CD4-positive, alpha-beta memory T cell (primary cell): ENCODE data around the gene LPP. TPM values are rescaled to one million over a fixed set of nuclear protein-coding genes. Genes with fewer than 3 reads are reported as not detected.

ENCODE experiments used
- CTCF ChIA-PET: fragments of 350-600 bp; sonication (Branson Sonifier 250); formaldehyde crosslinking; loops from one replicate; lab custom pipeline; 2021; ENCODE audit warnings: inconsistent platforms; ENCODE audit not compliant: partially characterized antibody; lab: Charles Lee
- POLR2A ChIA-PET: fragments of 350-600 bp; sonication (Branson Sonifier 250); formaldehyde crosslinking; loops from one replicate; lab custom pipeline; 2021; ENCODE audit not compliant: partially characterized antibody; lab: Charles Lee
- DNase-seq, 5 donors: peaks; one replicate each; pipeline versions ENCODE4 v3.0.0 to v3.0.0-alpha.2; 2020 to 2022; ENCODE audit warnings: mixed read lengths in 1 of 5
- H3K27ac ChIP-seq: one replicate; pipeline ENCODE4 v1.7.0; 2013; ENCODE audit warnings: low read depth, low read length
- H3K27me3 ChIP-seq: 2 replicates; pipeline ENCODE4 v1.7.0; 2013; ENCODE audit warnings: mild to moderate bottlenecking, low read length, moderate library complexity; ENCODE audit not compliant: insufficient read depth
- H3K36me3 ChIP-seq: 2 replicates; pipeline ENCODE4 v1.7.0; 2013; ENCODE audit warnings: mild to moderate bottlenecking, low read length, moderate library complexity; ENCODE audit not compliant: insufficient read depth
- H3K4me1 ChIP-seq: 2 replicates; pipeline ENCODE4 v1.7.0; 2013; ENCODE audit warnings: mild to moderate bottlenecking, low read length, moderate library complexity; ENCODE audit not compliant: insufficient read depth
- H3K4me3 ChIP-seq, 2 donors: one replicate each; pipeline ENCODE4 v1.7.0; 2013; ENCODE audit warnings: low read length in 2 of 2, mild to moderate bottlenecking in 1 of 2
- H3K9me3 ChIP-seq, 2 donors: one replicate each; pipeline ENCODE4 v1.7.0; 2013; ENCODE audit warnings: low read length in 2 of 2, control low read depth in 1 of 2; ENCODE audit not compliant: control insufficient read depth in 1 of 2
- H3K27ac Mint-ChIP-seq, 7 donors: one replicate each; pipeline ENCODE4 v1.8.0; 2020 to 2021; ENCODE audit warnings: mixed read lengths in 7 of 7, mild to moderate bottlenecking in 6 of 7, inconsistent platforms in 3 of 7, moderate library complexity in 3 of 7
- H3K27me3 Mint-ChIP-seq, 2 donors: one replicate each; pipeline ENCODE4 v1.8.0; 2020 to 2021; ENCODE audit warnings: mixed read lengths in 2 of 2
- H3K36me3 Mint-ChIP-seq, 2 donors: one replicate each; pipeline ENCODE4 v1.8.0; 2020 to 2021; ENCODE audit warnings: mixed read lengths in 2 of 2, inconsistent platforms in 1 of 2, mild to moderate bottlenecking in 1 of 2
- H3K4me1 Mint-ChIP-seq, 4 donors: one replicate each; pipeline ENCODE4 v1.8.0; 2020 to 2021; ENCODE audit warnings: mixed read lengths in 4 of 4, mild to moderate bottlenecking in 1 of 4
- H3K4me3 Mint-ChIP-seq, 8 donors: one replicate each; pipeline ENCODE4 v1.8.0; 2020 to 2021; ENCODE audit warnings: mixed read lengths in 8 of 8, mild to moderate bottlenecking in 7 of 8, moderate library complexity in 6 of 8, inconsistent platforms in 3 of 8
- H3K9me3 Mint-ChIP-seq, 8 donors: one replicate each; pipeline ENCODE4 v1.8.0; 2020 to 2021; ENCODE audit warnings: mixed read lengths in 8 of 8, mild to moderate bottlenecking in 5 of 8, inconsistent platforms in 3 of 8, moderate library complexity in 1 of 8
- intact Hi-C: fragments of 100-400 bp; cut with micrococcal nuclease; formaldehyde crosslinking; loops from one replicate; pipeline ENCODE4 v1.15.1; 2023
- polyA plus RNA-seq, 2 donors: library from polyadenylated mRNA; unstranded; fragments of 300-500 nt; fragmentation: Illumina TruSeq; gene quantifications; one replicate each; pipeline ENCODE4 v1.2.3, GENCODE V29; 2021
- total RNA-seq, 2 experiments: library from RNA; stranded (reverse); gene quantifications; one replicate each; pipeline ENCODE4 v1.2.3, GENCODE V29; 2021

Gene LPP
- total and polyA plus RNA-seq, 4 experiments from 2014 or later, result 10.4 to 27.2 (median 24.7) TPM

DNA sequence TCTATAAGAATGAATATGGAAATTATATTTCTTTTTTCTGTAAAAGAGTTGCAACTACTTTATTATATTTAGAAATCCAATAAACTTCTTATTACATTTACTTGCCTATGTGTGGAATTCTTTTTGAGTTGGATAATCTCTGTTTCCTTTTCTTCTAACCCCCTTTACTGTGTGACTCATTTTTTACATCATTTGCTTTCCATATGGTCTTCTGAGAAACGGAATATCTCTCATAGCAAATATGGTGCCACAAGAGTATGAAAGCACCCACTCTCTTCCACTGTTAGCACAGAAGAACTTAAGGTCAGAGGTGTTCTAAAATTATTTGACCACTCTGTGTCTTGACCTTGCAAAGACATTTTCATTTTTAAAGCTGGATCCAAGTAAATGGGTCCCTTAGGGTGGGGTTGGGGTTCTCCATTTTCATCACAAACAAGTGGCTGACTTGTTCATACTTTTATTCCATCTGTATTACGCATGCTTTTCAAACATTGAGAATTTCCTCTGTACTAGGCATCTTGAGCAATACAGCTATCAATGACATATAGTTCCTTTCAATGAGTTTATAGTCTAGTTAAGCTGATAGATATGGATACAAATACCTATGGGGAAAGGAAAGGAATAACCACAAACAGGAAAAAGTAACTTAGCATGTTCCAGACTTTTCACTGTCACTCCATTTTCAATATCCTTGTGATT is 736.8 kb downstream of the LPP start:
- H3K9me3 Mint-ChIP-seq, result no peaks in the 10 kb centered on the region

DNA sequence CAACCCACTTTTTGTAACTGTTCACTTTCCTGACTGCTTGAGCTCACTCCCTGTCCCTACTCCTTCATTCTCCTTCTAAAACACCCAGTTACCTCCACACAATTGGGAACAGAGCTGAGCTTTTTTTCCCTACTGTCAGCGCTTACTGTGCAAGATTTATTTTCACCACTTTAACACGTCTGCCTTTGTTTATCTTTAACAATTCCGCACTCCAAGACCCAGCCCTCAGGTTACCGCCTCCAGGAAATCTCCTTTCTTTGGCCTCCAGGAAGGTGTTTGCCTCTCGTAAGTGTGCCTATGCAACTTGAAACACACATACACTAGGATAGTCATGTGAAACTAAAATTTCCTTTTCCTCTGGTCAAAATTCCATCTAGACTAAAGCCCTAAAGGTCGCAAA is 745.9 kb downstream of the LPP start:
- Histone ChIP-seq H3K27ac (no peak overlapping the region), H3K9me3 (no peaks in the 10 kb centered on the region), H3K4me1 (no peaks in the 10 kb centered on the region), H3K4me3 (no peak overlapping the region), H3K36me3 (no peaks in the 10 kb centered on the region), H3K27me3 (no peaks in the 10 kb centered on the region)
- Mint-ChIP-seq H3K27me3 (no peaks in the 10 kb centered on the region), H3K4me1 (no peaks in the 10 kb centered on the region), H3K27ac (no peak overlapping the region), H3K4me3 (no peak overlapping the region), H3K36me3 (peaks cover 0 to 11% of the 10 kb centered on the region in 2 donors), H3K9me3 (peaks cover 0 to 2% (median 0%) of the 10 kb centered on the region in 8 donors)
- POLR2A ChIA-PET, result no interaction called here
- CTCF ChIA-PET, result interaction anchor here (1.3 kb wide), 1 partner anchor 10 kb away, joined by 3 read pairs; no protein-coding TSS in a partner anchor
- intact Hi-C loops, result no loop called here
- DNase-seq, result no peak

More for the DNA sequence above, 736.8 kb downstream of the LPP start:
- Mint-ChIP-seq H3K4me1 (no peaks in the 10 kb centered on the region), H3K27ac (peak overlapping the region in 2 of 7 donors; percentile 6 to 17), H3K27me3 (no peaks in the 10 kb centered on the region), H3K36me3 (peaks cover 7 to 28% of the 10 kb centered on the region in 2 donors), H3K4me3 (no peak overlapping the region)
- no peaks in the 10 kb centered on the region for H3K27me3 ChIP-seq
- ChIA-PET CTCF (no interaction called here), POLR2A (no interaction called here)
- H3K9me3 ChIP-seq, result no peaks in the 10 kb centered on the region
- H3K36me3 ChIP-seq, result no peaks in the 10 kb centered on the region
- H3K27ac ChIP-seq, result no peak overlapping the region
- no peaks in the 10 kb centered on the region for H3K4me1 ChIP-seq
- no peak overlapping the region for H3K4me3 ChIP-seq
- no peak for DNase-seq
- intact Hi-C loops, result no loop called here

DNA sequence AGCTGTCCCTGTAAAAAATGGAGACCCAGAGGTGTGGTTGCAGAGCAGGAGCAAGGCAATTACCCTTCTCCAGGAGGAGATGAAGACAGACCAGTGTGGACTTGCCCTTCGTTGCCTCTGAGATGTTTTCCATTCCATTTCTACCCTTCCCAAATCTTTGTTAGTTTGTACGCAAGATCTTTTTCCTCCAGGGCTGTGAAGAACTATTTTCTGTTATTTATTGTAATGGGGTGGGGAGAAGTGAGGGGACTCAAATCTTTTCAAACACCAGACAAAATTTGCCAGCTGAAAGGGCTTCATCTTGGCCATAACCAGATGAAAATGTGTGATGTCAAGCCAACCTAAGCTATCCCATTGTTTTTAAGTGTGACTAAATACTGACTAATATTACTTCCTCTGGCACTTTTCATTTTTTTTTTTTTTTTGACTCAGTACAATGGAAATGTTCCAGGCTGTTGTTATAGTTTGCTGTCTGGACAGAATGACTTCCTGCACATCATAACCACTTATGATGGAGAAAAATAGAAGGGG is 746.5 kb downstream of the LPP start:
- no peaks in the 10 kb centered on the region for H3K9me3 ChIP-seq
- Mint-ChIP-seq H3K36me3 (peaks cover 0 to 11% of the 10 kb centered on the region in 2 donors), H3K27ac (no peak overlapping the region), H3K4me3 (no peak overlapping the region), H3K27me3 (no peaks in the 10 kb centered on the region), H3K9me3 (peaks cover 0 to 2% (median 0%) of the 10 kb centered on the region in 8 donors), H3K4me1 (no peaks in the 10 kb centered on the region)
- no peaks in the 10 kb centered on the region for H3K4me1 ChIP-seq
- no peak overlapping the region for H3K27ac ChIP-seq
- H3K4me3 ChIP-seq, result no peak overlapping the region
- DNase-seq, result no peak
- CTCF ChIA-PET, result interaction anchor here (1.3 kb wide), 1 partner anchor 9 kb away, joined by 3 read pairs; no protein-coding TSS in a partner anchor
- H3K27me3 ChIP-seq, result no peaks in the 10 kb centered on the region
- intact Hi-C loops, result no loop called here
- POLR2A ChIA-PET, result no interaction called here
- no peaks in the 10 kb centered on the region for H3K36me3 ChIP-seq

DNA sequence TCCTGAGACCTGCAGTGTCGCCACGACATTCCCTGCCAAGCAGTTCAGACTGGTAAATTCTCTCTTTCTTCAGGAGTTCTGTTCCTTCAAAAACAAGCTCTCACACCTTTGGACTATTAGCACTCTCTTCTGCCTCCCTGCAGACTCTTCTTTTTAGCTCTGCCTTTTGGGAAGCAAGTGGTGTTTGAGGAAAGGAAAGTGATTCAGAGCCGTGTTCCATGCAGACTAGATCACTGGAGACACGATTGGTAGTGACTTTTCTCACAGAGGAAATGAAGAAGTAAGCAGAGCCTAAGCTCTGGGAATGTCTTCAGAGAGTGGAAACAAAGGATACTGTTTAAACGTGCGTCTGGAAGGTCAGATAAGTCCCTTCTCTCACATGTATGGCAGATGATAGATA is 747.2 kb downstream of the LPP start:
- H3K27ac Mint-ChIP-seq, result no peak overlapping the region
- no peaks in the 10 kb centered on the region for H3K4me1 Mint-ChIP-seq
- POLR2A ChIA-PET, result no interaction called here

DNA sequence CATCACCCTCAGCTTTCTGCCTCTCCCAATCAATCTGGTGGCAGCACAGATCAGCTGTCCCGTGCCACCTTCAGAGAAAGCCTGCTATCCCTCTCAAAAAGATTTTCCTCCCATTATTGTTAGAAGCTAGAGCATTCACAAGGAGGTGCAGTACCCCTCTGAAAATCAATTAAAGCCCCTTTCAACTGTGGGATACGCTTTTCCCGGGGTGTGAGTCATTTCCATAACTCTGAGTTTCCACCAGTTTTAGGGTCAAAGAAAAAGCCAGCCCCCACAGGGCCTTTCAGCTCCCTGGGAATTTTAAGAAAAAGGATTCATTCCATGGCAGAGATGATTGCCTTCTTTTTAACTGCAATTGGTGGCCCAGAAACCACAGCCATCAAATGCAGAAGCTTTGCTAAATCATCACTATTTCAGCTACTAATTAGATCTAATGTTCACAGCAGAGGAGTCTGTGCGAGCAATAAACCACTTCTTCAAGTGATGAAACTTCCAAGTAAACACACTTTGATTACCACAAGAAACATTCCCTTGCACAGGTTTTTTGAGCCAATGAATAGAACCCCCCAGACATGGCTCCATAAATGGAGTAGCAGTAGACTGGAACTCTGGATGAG is 747.8 kb downstream of the LPP start:
- Histone ChIP-seq H3K4me1 (no peaks in the 10 kb centered on the region), H3K27me3 (no peaks in the 10 kb centered on the region), H3K4me3 (no peak overlapping the region), H3K9me3 (no peaks in the 10 kb centered on the region), H3K27ac (no peak overlapping the region), H3K36me3 (no peaks in the 10 kb centered on the region)
- CTCF ChIA-PET, result interaction anchor here (1.2 kb wide), 1 partner anchor 1162 kb away, joined by 3 read pairs; no protein-coding TSS in a partner anchor
- no peaks in the 10 kb centered on the region for H3K27me3 Mint-ChIP-seq
- intact Hi-C loops, result no loop called here
- no peak for DNase-seq
- POLR2A ChIA-PET, result no interaction called here
- peaks cover 0 to 2% (median 0%) of the 10 kb centered on the region in 8 donors for H3K9me3 Mint-ChIP-seq
- no peak overlapping the region for H3K4me3 Mint-ChIP-seq
- peaks cover 0 to 11% of the 10 kb centered on the region in 2 donors for H3K36me3 Mint-ChIP-seq
- H3K4me1 Mint-ChIP-seq, result no peaks in the 10 kb centered on the region
- H3K27ac Mint-ChIP-seq, result peak overlapping the region in 1 of 7 donors; percentile 48

More for the DNA sequence above, 747.2 kb downstream of the LPP start:
- no peaks in the 10 kb centered on the region for H3K4me1 ChIP-seq
- no peaks in the 10 kb centered on the region for H3K9me3 ChIP-seq
- peaks cover 0 to 11% of the 10 kb centered on the region in 2 donors for H3K36me3 Mint-ChIP-seq
- CTCF ChIA-PET, result interaction anchor here (1.2 to 1.3 kb wide), 2 partner anchors 9 to 1161 kb away, joined by 3 read pairs; no protein-coding TSS in a partner anchor
- DNase-seq, result no peak
- no peaks in the 10 kb centered on the region for H3K27me3 ChIP-seq
- no peak overlapping the region for H3K4me3 ChIP-seq
- no peaks in the 10 kb centered on the region for H3K36me3 ChIP-seq
- H3K9me3 Mint-ChIP-seq, result peaks cover 0 to 2% (median 0%) of the 10 kb centered on the region in 8 donors
- no peak overlapping the region for H3K27ac ChIP-seq
- intact Hi-C loops, result no loop called here
- no peaks in the 10 kb centered on the region for H3K27me3 Mint-ChIP-seq
- no peak overlapping the region for H3K4me3 Mint-ChIP-seq

DNA sequence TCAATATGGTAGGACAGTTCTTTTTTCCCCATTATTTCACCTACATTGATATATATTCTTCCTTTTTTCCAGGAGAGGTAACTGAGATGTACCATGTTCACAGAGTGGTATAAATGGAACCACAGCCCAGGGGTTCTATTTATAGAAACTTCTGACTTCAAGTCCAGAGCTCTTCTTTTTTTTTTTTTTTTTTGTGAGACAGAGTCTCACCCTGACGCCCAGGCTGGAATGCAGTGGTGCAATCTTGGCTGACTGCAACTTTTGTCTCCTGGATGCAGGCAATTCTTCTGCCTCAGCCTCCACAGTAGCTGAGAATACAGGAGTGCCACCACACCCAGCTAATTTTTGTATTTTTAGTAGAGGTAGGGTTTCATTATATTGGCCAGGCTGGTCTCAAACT is 750.7 kb downstream of the LPP start:
- peaks cover 0 to 7% of the 10 kb centered on the region in 2 donors for H3K36me3 Mint-ChIP-seq
- CTCF ChIA-PET, result no interaction called here
- POLR2A ChIA-PET, result no interaction called here
- H3K27me3 ChIP-seq, result no peaks in the 10 kb centered on the region
- no peaks in the 10 kb centered on the region for H3K27me3 Mint-ChIP-seq
- no peaks in the 10 kb centered on the region for H3K4me1 Mint-ChIP-seq
- intact Hi-C loops, result no loop called here
- no peak for DNase-seq
- no peak overlapping the region for H3K27ac Mint-ChIP-seq
- no peaks in the 10 kb centered on the region for H3K9me3 ChIP-seq
- H3K27ac ChIP-seq, result no peak overlapping the region
- no peak overlapping the region for H3K4me3 Mint-ChIP-seq
- no peaks in the 10 kb centered on the region for H3K4me1 ChIP-seq
- peaks cover 0 to 2% (median 0%) of the 10 kb centered on the region in 8 donors for H3K9me3 Mint-ChIP-seq
- H3K4me3 ChIP-seq, result no peak overlapping the region
- no peaks in the 10 kb centered on the region for H3K36me3 ChIP-seq

DNA sequence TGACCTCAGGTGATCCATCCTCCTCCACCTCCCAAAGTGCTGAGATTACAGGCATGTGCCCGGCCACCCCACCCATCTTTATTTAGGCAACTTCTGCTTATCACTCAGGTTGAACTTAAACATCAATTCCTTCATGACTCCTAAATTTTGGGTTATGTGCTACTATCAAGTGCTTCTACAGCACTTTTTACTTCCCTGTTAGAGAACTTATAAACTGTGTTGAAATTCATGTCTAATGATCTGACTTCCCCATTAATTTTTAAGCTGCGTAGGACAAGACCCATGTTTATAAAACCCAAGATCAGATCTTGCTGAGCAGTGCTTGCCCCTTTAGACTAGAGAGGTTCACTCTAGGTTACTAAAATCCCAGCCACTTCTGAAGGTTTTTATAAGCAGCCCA is 751.6 kb downstream of the LPP start:
- no peaks in the 10 kb centered on the region for H3K4me1 ChIP-seq
- H3K4me3 ChIP-seq, result no peak overlapping the region
- no peak overlapping the region for H3K27ac Mint-ChIP-seq
- H3K4me3 Mint-ChIP-seq, result no peak overlapping the region
- DNase-seq, result no peak
- no peaks in the 10 kb centered on the region for H3K27me3 ChIP-seq
- no peaks in the 10 kb centered on the region for H3K27me3 Mint-ChIP-seq
- peaks cover 0 to 7% of the 10 kb centered on the region in 2 donors for H3K36me3 Mint-ChIP-seq
- POLR2A ChIA-PET, result no interaction called here
- H3K9me3 ChIP-seq, result no peaks in the 10 kb centered on the region
- no peak overlapping the region for H3K27ac ChIP-seq
- H3K36me3 ChIP-seq, result no peaks in the 10 kb centered on the region
- peaks cover 0 to 2% (median 0%) of the 10 kb centered on the region in 8 donors for H3K9me3 Mint-ChIP-seq
- CTCF ChIA-PET, result no interaction called here
- H3K4me1 Mint-ChIP-seq, result no peaks in the 10 kb centered on the region
- intact Hi-C loops, result no loop called here
